ENCODE results near the gene CACTIN.
"Not testable (repeated sequence)": the region's sequence is repeated elsewhere in the genome, so short reads cannot be mapped to it uniquely, and the experiment has no call there.

- not testable (repeated sequence) for TF ChIP-seq POLR2A, CTCF (IDR thresholded peaks at IDR 0.05)
These were observed 56.5 kb downstream of the CACTIN start for GRCh38 chr19:3570042-3570441.

All from lower leg skin (tissue), 3 donors.